Keratinocyte (primary cell): ENCODE measurements around the gene GAS5.

Experiments
- EZH2 ChIP-seq: IDR thresholded peaks from one replicate; pipeline ENCODE4 v1.6.1; 2012; ENCODE audit warnings: inconsistent platforms, mild to moderate bottlenecking, low read length, moderate library complexity
- TF ChIP-seq, protein P1 (sequence below), 3 experiments: IDR thresholded peaks in 1 of 3; conservative IDR thresholded peaks in 1 of 3; optimal IDR thresholded peaks in 1 of 3; 2 replicates in 2 of 3; 3 replicates in 1 of 3; pipeline versions ENCODE3 to v1.5.1; 2011; ENCODE audit warnings: low read length in 3 of 3, mild to moderate bottlenecking in 3 of 3, moderate library complexity in 2 of 3, control low read depth in 1 of 3, inconsistent platforms in 1 of 3; ENCODE audit not compliant: insufficient read depth in 2 of 3; ENCODE audit errors: extremely low read depth in 1 of 3

DNA sequence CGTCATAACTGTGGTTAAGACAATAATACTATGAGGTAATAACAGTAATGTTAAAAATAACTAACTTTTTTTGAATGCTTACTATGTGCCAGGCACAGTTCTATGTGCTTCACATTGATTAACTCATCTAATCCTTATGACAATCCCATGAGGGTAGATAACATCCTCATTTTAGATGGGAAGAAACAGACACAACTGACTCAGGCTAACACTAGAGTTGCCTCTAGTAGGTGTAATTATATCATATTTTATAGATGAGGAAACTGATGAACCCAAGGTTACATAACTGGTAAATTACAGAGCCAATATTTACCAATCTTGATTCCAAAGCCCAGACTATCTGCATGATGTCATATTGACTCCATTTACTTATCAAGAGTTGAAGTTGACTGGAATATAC lies 25.8 kb upstream of the GAS5 start:
- TF ChIP-seq EZH2, result no peak
- TF ChIP-seq, protein P1, sequence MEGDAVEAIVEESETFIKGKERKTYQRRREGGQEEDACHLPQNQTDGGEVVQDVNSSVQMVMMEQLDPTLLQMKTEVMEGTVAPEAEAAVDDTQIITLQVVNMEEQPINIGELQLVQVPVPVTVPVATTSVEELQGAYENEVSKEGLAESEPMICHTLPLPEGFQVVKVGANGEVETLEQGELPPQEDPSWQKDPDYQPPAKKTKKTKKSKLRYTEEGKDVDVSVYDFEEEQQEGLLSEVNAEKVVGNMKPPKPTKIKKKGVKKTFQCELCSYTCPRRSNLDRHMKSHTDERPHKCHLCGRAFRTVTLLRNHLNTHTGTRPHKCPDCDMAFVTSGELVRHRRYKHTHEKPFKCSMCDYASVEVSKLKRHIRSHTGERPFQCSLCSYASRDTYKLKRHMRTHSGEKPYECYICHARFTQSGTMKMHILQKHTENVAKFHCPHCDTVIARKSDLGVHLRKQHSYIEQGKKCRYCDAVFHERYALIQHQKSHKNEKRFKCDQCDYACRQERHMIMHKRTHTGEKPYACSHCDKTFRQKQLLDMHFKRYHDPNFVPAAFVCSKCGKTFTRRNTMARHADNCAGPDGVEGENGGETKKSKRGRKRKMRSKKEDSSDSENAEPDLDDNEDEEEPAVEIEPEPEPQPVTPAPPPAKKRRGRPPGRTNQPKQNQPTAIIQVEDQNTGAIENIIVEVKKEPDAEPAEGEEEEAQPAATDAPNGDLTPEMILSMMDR (optimal IDR thresholded peaks at IDR 0.05 in 1 of 3, IDR thresholded peaks at IDR 0.05 in 1 of 3, conservative IDR thresholded peaks at IDR 0.05 in 1 of 3; ENCODE audit: extremely low read depth in 1 of 3, insufficient read depth in 2 of 3, low read length in 3 of 3), result no peak
